GM15510 (cell line): Measurements from ENCODE around the gene LGALS3.

Experiments
- POLR2A ChIP-seq: IDR thresholded peaks from 3 replicates; pipeline ENCODE4 v1.6.1; 2011; ENCODE audit warnings: borderline replicate concordance; ENCODE audit not compliant: insufficient read length; ENCODE audit errors: extremely low read depth

LGALS3 gene

DNA sequence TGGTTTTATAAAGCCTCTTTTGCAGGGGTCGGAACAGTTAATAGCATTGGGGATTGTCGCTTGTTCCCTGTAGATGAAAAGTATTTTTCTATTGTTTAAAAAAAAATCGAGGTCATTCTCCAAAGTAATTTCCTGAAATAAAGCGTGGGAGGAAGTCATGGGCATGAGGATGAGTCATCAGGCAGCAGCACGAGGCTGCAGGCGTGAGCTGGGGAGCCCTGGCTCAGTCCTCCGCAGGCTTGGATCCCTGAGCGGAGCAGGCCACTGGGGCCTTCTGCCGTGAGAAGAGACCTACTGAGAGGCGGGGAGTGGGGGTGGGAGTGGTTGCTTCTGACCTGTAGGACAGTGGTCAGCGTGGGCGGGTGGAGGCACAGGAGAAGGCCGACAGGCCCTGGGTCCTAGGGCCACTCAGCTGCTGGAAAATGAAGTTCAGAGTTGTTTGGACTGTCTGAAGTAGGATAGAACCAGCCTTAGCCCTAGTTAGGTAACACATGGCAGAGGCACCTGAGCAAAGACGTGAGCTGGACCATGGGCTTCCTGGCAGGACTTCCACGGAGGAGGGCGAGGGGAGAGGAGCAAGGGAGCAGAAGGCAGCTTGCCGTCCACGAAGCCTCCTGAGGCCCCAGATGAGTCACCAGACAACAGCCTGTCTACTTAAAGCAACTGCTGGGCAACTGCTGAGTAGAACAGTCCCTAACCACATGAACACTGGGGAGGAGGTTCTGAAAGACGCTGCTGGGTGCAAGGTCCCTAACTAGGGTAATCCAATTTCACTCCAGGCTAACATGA is 21.1 kb upstream of the LGALS3 start:
- no peak for TF ChIP-seq POLR2A

DNA sequence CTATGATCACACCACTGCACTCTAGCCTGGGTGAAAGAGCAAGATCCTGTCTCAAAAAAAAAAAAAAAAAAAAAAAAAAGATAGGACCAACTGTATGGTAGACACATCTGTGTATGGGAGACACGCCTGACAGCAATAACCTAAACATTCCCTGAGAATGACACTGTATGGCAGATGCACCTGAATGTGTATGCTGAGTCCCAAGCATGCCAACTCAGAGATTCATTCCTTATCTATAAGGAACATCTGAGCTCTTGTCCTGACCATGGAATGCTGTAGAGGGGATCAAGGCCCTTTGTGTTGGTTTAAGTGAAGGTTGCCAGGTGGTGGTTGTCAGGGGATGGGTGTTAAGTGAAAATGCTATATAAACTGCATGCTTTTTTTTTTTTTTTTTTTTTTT is 19.2 kb upstream of the LGALS3 start:
- no peak for TF ChIP-seq POLR2A

DNA sequence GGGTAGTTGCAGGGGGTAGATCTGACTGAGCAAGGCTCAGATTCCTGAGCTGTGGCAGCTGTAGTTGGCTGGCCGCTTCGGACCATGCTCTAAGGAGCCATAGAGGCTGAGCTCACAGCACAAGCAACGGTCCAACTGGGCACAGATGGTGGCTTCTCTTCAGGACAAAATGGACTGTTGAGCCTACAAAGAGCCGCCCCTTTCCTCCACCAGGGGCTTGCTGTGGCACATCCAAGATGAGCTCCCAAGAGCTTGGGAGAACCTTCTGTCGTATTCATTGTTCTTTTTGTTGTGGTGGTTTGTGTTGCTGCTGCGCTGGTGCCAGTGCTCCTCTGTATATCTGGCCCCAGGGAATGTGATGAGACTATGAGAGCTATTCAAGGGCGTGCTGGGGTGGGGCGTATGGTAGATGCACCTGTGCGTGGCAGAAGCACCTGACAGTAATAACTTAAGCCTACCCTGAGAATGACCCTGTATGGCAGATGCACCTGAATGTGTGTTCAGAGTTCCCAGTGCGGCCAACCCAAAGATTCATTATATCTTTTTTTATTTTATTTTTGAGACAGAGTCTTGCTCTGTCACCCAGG is 17.8 kb upstream of the LGALS3 start:
- TF ChIP-seq POLR2A, result no peak

GRCh38 chr14:55114720-55115119 is 14.3 kb upstream of the LGALS3 start:
- TF ChIP-seq POLR2A, result no peak

DNA sequence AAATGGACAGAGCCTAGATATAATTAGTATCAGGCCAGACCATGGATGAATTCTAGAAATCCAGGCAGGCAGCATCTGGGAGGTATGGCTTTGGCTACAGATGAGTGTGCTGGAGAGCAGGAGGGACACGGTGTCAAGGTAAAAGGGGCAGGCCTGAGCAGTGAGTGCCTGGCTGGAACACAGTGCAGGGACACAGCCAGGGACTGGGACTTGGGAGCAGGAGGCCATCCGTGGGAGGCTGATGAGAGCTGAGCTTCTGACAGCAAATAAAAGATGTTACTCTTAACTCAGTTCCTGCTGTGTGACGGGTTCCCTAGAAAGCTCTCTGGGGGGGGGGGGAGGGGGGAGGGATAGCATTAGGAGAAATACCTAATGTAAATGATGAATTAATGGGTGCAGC is 13.6 kb upstream of the LGALS3 start:
- no peak for TF ChIP-seq POLR2A

GRCh38 chr14:55115861-55116245 is 13.2 kb upstream of the LGALS3 start:
- TF ChIP-seq POLR2A, result no peak

GRCh38 chr14:55116246-55117030 is 12.6 kb upstream of the LGALS3 start:
- TF ChIP-seq POLR2A, result no peak

GRCh38 chr14:55117803-55118441 is 11.1 kb upstream of the LGALS3 start:
- TF ChIP-seq POLR2A, result no peak

GRCh38 chr14:55118761-55119160 is 10.3 kb upstream of the LGALS3 start:
- no peak for TF ChIP-seq POLR2A

- no peak for TF ChIP-seq POLR2A
These were observed 8.2 kb upstream of the LGALS3 start for GRCh38 chr14:55120571-55121495.

- TF ChIP-seq POLR2A, result no peak
These were observed 7.2 kb upstream of the LGALS3 start for GRCh38 chr14:55121628-55122439.

- no peak for TF ChIP-seq POLR2A
These were observed 6.5 kb upstream of the LGALS3 start for GRCh38 chr14:55122440-55122986.

DNA sequence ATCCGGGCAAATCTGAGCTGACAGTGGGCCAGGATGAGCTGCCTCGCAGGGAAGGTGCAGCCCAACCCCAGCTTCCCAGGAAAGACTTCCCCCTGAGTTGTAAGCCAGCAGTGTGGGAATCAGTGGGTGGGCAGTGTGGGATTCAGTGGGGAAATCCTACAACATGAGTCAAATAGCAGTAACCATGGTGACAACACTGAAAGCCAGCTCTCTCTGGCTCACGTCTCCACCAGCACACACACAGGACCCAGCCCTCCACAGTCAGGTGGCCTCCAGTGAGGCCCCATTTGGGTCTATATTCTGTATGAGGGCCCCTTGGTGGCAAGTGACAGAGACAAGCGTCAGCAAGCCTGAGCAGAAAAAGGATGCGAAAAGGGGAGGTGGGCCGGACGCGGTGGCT is 6.0 kb upstream of the LGALS3 start:
- TF ChIP-seq POLR2A, result no peak
